ENCODE measurements around the gene ERN1.

ERN1 gene

DNA sequence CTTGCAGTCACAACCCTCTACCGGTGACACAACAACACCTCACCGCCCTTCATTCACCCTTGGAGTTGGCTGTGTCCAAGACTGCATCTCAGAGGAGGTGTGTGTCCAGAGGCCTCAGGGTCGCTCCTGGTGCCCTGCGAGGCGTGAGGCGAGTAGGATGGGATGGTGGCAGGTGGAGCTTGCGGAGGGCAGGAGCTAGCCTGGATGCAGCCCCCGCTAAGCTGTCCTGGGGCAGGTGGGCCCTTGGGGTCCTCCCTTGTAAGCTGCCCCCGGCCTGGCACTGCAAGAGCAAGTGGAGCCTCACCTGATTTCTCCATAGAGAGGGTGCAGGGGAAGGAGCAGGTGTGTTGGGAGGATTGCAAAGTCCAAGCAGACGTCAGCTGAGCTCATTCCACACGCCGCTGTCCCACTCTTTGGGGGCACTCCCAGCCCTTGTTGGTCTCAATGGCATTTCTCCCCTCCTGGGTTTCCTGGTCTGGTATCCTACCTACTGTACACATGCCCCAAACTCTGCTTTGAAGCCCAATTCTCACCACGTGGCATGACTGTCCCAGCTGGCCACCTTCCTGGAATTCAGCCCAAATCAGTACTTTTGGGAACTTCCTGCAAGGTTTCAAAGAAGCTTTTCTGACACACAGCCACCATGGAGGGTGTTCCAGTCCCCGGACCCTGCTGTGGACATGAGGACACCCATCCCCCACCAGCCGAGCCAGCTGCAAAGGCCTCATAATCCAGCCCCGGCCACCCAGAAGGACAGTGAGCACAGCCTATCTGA is 91.4 kb downstream of the ERN1 start (continued):
- TF ChIP-seq, protein P1, sequence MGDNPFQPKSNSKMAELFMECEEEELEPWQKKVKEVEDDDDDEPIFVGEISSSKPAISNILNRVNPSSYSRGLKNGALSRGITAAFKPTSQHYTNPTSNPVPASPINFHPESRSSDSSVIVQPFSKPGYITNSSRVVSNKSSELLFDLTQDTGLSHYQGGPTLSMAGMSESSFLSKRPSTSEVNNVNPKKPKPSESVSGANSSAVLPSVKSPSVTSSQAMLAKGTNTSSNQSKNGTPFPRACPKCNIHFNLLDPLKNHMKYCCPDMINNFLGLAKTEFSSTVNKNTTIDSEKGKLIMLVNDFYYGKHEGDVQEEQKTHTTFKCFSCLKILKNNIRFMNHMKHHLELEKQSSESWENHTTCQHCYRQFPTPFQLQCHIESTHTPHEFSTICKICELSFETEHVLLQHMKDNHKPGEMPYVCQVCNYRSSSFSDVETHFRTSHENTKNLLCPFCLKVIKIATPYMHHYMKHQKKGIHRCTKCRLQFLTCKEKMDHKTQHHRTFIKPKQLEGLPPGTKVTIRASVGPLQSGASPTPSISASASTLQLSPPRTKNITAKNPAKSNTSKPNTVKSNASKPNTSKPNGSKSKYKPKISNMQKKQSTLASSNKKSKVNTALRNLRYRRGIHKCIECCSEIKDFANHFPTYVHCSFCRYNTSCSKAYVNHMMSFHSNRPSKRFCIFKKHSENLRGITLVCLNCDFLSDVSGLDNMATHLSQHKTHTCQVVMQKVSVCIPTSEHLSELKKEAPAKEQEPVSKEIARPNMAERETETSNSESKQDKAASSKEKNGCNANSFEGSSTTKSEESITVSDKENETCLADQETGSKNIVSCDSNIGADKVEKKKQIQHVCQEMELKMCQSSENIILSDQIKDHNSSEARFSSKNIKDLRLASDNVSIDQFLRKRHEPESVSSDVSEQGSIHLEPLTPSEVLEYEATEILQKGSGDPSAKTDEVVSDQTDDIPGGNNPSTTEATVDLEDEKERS (tag by site-specific recombination; IDR thresholded peaks at IDR 0.05) = no peak
- no peak for TF ChIP-seq ZSCAN4 (tag by site-specific recombination; IDR thresholded peaks at IDR 0.05)

DNA sequence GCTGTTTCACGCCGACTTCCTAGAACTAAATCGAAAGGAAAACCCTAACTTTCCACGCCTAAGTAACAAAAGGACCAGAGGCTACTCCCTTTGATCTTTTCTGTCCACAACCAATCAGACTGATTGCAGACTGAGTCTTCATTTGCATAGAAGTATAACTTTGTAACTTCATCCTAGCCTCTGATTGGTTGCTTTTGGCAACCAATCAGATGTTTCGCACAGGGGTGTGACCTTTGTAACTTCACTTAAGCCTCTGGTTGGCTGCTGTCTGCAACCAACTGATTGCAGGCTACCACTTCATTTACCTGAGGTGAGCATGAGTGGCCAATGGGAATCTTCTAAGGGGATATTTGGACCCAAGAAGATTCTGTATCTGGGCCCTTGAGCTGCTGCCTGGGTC is 92.1 kb downstream of the ERN1 start:
- H3K4me1 ChIP-seq (ENCODE audit: control insufficient read depth, insufficient read depth, low read length) = no peaks in the 10 kb centered on the region
- no peak for TF ChIP-seq ZNF146 (tag by site-specific recombination; IDR thresholded peaks at IDR 0.05)
- no peak for TF ChIP-seq ZNF426 (tag by site-specific recombination; IDR thresholded peaks at IDR 0.05)
- TF ChIP-seq ZNF138 (tag by site-specific recombination; IDR thresholded peaks at IDR 0.05; ENCODE audit: borderline replicate concordance) = no peak
- TF ChIP-seq, protein P2, sequence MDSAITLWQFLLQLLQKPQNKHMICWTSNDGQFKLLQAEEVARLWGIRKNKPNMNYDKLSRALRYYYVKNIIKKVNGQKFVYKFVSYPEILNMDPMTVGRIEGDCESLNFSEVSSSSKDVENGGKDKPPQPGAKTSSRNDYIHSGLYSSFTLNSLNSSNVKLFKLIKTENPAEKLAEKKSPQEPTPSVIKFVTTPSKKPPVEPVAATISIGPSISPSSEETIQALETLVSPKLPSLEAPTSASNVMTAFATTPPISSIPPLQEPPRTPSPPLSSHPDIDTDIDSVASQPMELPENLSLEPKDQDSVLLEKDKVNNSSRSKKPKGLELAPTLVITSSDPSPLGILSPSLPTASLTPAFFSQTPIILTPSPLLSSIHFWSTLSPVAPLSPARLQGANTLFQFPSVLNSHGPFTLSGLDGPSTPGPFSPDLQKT (IDR thresholded peaks at IDR 0.05; ENCODE audit: borderline replicate concordance, low read depth, low read length) = no peak
- TF ChIP-seq KLF8 (tag by site-specific recombination; IDR thresholded peaks at IDR 0.05) = no peak
- TF ChIP-seq ZNF660 (tag by site-specific recombination; IDR thresholded peaks at IDR 0.05) = no peak
- TF ChIP-seq ZNF600 (tag by site-specific recombination; IDR thresholded peaks at IDR 0.05) = no peak
- no peak for TF ChIP-seq ZNF501 (tag by site-specific recombination; IDR thresholded peaks at IDR 0.05)
- no peak for TF ChIP-seq ZNF114 (tag by site-specific recombination; IDR thresholded peaks at IDR 0.05)
- no peak for TF ChIP-seq ZBTB44 (tag by site-specific recombination; IDR thresholded peaks at IDR 0.05)
- TF ChIP-seq ZSCAN4 (tag by site-specific recombination; IDR thresholded peaks at IDR 0.05) = no peak
- no peak for TF ChIP-seq ZBTB1 (tag by site-specific recombination; IDR thresholded peaks at IDR 0.05)
- TF ChIP-seq ZNF654 (tag by site-specific recombination; IDR thresholded peaks at IDR 0.05; ENCODE audit: low read depth) = no peak
- TF ChIP-seq ZNF549 (tag by site-specific recombination; IDR thresholded peaks at IDR 0.05) = no peak
- no peak for TF ChIP-seq INSM2 (tag by site-specific recombination; IDR thresholded peaks at IDR 0.05)
- no peak for TF ChIP-seq ZNF133 (tag by site-specific recombination; IDR thresholded peaks at IDR 0.05)
- CTCF ChIA-PET = interaction anchor here (0.6 to 1.8 kb wide), 6 partner anchors 9 to 265 kb away, joined by 3 to 17 read pairs (median 4); no protein-coding TSS in a partner anchor
- no peaks in the 10 kb centered on the region for H3K9me3 ChIP-seq (ENCODE audit: control insufficient read depth, insufficient read depth, low read depth, low read length)
- H3K36me3 ChIP-seq (ENCODE audit: control insufficient read depth in 2 of 2, insufficient read depth in 1 of 2, low read length in 2 of 2) = peaks cover 0 to 21% of the 10 kb centered on the region in 2 experiments; a peak in 1 of 3 replicates
- no peak overlapping the region for H3K27ac ChIP-seq (ENCODE audit: extremely low read depth, low read depth, low read length)
- no peak overlapping the region for H3K4me3 ChIP-seq (ENCODE audit: low read depth, low read length)
- POLR2A ChIA-PET = interaction anchor here (0.5 kb wide), 1 partner anchor 91 kb away, joined by 3 read pairs; no protein-coding TSS in a partner anchor

Data from HEK293 (cell line).